Measurements from ENCODE around the gene IMPA2.

DNA sequence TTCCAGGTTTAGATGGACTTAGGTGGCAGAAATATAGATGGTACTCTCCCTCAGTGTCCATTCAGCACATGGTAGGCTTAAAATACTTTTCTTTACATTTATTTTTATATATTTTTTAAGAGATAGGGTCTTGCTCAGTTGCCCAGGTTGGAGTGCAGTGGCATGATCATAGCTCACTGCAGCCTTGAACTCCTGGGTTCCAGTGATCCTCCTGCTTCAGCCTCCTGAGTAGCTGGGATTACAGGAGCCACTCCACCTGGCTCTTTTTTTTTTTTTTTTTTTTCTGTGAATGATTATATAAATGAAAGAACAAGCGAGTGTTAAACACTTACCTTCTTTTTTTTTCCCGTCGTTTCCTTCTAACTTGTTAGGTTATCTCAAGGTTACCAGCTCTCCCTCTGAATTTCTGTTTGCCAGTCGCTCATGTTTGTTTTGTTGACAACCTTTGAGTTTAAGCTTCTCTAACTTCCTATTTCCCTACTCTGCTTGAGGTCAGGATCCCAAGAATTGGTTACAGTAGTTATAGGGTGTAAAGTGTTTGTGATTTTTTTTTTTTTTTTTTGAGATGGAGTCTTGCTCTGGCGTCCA, 18.9 kb downstream of the IMPA2 start:
- TF ChIP-seq CTCF (IDR thresholded peaks at IDR 0.05; ENCODE audit: borderline replicate concordance, extremely low read depth, low read length, poor library complexity, severe bottlenecking) = no peak
- no peak for TF ChIP-seq EZH2 (IDR thresholded peaks at IDR 0.05; ENCODE audit: borderline replicate concordance, low read depth, low read length, severe bottlenecking)

All from DND-41 (cell line).